Glutamatergic neuron (in vitro differentiated cells): ENCODE results near the gene KLHL14. TPM values are rescaled to one million over a fixed set of nuclear protein-coding genes. Genes with fewer than 3 reads are reported as not detected.

ENCODE experiments used
- DNase-seq: peaks from one replicate; pipeline ENCODE4 v3.0.0; 2022
- H3K27ac Mint-ChIP-seq: one replicate; pipeline ENCODE4 v1.8.0; 2020; ENCODE audit warnings: mild to moderate bottlenecking, mixed read lengths, inconsistent platforms; ENCODE audit not compliant: unreplicated experiment
- H3K27me3 Mint-ChIP-seq: one replicate; pipeline ENCODE4 v1.8.0; 2020; ENCODE audit warnings: mild to moderate bottlenecking, moderate library complexity, mixed read lengths, inconsistent platforms; ENCODE audit not compliant: unreplicated experiment
- H3K36me3 Mint-ChIP-seq: one replicate; pipeline ENCODE4 v1.8.0; 2020; ENCODE audit warnings: mild to moderate bottlenecking, mixed read lengths, inconsistent platforms; ENCODE audit not compliant: unreplicated experiment
- H3K4me1 Mint-ChIP-seq: one replicate; pipeline ENCODE4 v1.8.0; 2020; ENCODE audit warnings: mild to moderate bottlenecking, low read depth, mixed read lengths, inconsistent platforms; ENCODE audit not compliant: unreplicated experiment
- H3K4me3 Mint-ChIP-seq: one replicate; pipeline ENCODE4 v1.8.0; 2020; ENCODE audit warnings: mild to moderate bottlenecking, mixed read lengths, inconsistent platforms; ENCODE audit not compliant: unreplicated experiment
- H3K9me3 Mint-ChIP-seq: one replicate; pipeline ENCODE4 v1.8.0; 2020; ENCODE audit warnings: mild to moderate bottlenecking, moderate library complexity, mixed read lengths, inconsistent platforms; ENCODE audit not compliant: unreplicated experiment
- CTCF ChIP-seq: fragments of 200-600 bp; sonication (generic); IDR thresholded peaks from one replicate; pipeline ENCODE4 v1.5.0; 2021; ENCODE audit not compliant: partially characterized antibody, unreplicated experiment
- total RNA-seq: library from RNA; stranded (reverse); fragmentation: NEBNext Ultra II Directional; extraction: Animal tissue kit (Norgen Biotek cat#: 25700); gene quantifications from one replicate; pipeline ENCODE4 v1.2.1, GENCODE V29; 2021; ENCODE audit not compliant: unreplicated experiment

KLHL14 gene
- total RNA-seq, 1 donor from 2014 or later = not detected

DNA sequence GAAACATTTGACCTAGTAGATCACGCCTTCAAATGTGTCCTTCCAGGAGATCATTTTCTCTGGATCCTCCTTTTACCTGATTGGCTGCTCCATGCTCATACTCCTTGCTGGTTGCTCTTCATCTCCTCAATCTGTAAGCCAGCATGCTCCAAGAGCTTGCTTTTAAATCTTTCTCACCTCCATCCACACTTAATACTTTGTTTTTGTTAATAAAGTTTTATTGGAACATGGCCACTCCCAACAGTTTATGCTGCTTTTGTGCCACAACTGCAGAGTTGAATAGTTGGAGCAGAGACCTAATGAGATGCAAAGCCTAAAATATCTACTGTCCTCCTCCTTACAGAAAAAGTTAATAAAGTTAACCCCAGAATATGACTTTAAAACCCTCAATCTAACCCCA, 60.0 kb downstream of the KLHL14 start:
- no peaks in the 10 kb centered on the region for H3K4me1 Mint-ChIP-seq
- H3K27me3 Mint-ChIP-seq = no peaks in the 10 kb centered on the region
- H3K36me3 Mint-ChIP-seq = no peaks in the 10 kb centered on the region
- H3K4me3 Mint-ChIP-seq = no peak overlapping the region
- no peak for TF ChIP-seq CTCF
- no peak overlapping the region for H3K27ac Mint-ChIP-seq
- no peaks in the 10 kb centered on the region for H3K9me3 Mint-ChIP-seq
- DNase-seq = no peak

GRCh38 chr18:32711862-32712261, 61.0 kb downstream of the KLHL14 start:
- H3K4me3 Mint-ChIP-seq = no peak overlapping the region
- H3K9me3 Mint-ChIP-seq = no peaks in the 10 kb centered on the region
- H3K4me1 Mint-ChIP-seq = no peaks in the 10 kb centered on the region
- H3K27me3 Mint-ChIP-seq = no peaks in the 10 kb centered on the region
- no peak for DNase-seq
- H3K27ac Mint-ChIP-seq = no peak overlapping the region
- H3K36me3 Mint-ChIP-seq = no peaks in the 10 kb centered on the region
- TF ChIP-seq CTCF = no peak

DNA sequence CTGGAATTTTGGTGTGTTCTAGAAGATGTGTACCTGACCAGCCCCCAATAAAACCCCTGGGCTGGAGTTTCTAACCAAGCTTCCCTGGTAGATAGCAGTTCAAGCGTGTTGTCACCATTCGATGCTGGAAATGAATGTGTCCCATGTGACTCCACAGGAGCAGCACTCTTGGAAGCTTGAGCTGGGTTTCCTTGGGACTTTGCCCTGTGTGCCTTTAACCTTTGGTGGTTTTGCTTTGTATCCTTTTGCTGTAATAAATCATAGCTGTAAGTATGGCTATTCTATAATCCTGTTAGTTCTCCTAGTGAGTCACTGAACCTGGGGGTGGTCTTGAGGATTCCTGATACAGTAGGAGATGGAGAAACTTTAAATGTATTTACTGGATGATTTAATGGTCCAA, 65.2 kb downstream of the KLHL14 start:
- no peak overlapping the region for H3K4me3 Mint-ChIP-seq
- no peaks in the 10 kb centered on the region for H3K9me3 Mint-ChIP-seq
- H3K27me3 Mint-ChIP-seq = no peaks in the 10 kb centered on the region
- TF ChIP-seq CTCF = no peak
- DNase-seq = no peak
- no peak overlapping the region for H3K27ac Mint-ChIP-seq
- H3K36me3 Mint-ChIP-seq = no peaks in the 10 kb centered on the region
- H3K4me1 Mint-ChIP-seq = no peaks in the 10 kb centered on the region

DNA sequence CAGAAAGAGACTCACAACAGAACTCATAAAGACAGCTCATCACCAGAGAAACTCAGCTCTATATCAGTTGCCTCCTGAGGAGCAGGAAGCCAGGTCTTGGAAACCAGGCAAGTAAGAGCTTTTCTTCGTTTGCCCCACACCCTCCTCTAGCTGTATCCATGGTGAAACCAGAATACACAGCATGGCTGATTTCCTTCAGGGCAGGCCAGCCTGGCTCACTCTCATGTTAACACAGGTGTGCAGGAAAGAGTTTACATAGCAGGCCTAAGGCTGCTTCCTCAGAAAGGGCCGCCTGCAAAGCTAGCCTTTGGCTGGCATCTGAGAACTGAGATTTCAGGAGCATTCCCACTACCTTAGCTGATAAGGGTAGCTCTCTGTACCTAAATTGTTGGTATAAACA, 65.7 kb downstream of the KLHL14 start:
- H3K9me3 Mint-ChIP-seq = no peaks in the 10 kb centered on the region
- no peak overlapping the region for H3K27ac Mint-ChIP-seq
- DNase-seq = no peak
- H3K27me3 Mint-ChIP-seq = no peaks in the 10 kb centered on the region
- TF ChIP-seq CTCF = no peak
- H3K4me1 Mint-ChIP-seq = no peaks in the 10 kb centered on the region
- H3K4me3 Mint-ChIP-seq = no peak overlapping the region
- H3K36me3 Mint-ChIP-seq = no peaks in the 10 kb centered on the region

- no peak for DNase-seq
- H3K27me3 Mint-ChIP-seq = peaks cover 5% of the 10 kb centered on the region
- H3K9me3 Mint-ChIP-seq = no peaks in the 10 kb centered on the region
- H3K27ac Mint-ChIP-seq = no peak overlapping the region
- H3K4me1 Mint-ChIP-seq = no peaks in the 10 kb centered on the region
- H3K36me3 Mint-ChIP-seq = no peaks in the 10 kb centered on the region
- H3K4me3 Mint-ChIP-seq = no peak overlapping the region
- no peak for TF ChIP-seq CTCF
These were observed 71.5 kb downstream of the KLHL14 start for GRCh38 chr18:32701313-32701712.
